Activated naive CD8-positive, alpha-beta T cell (primary cell): Measurements from ENCODE around the gene EPHA2.

ENCODE experiments used
- H3K27ac Mint-ChIP-seq: one replicate; pipeline ENCODE4 v1.8.0; 2021; ENCODE audit warnings: mixed read lengths
- H3K27me3 Mint-ChIP-seq: one replicate; pipeline ENCODE4 v1.8.0; 2021; ENCODE audit warnings: mixed read lengths
- H3K36me3 Mint-ChIP-seq: one replicate; pipeline ENCODE4 v1.8.0; 2021; ENCODE audit warnings: mixed read lengths
- H3K4me1 Mint-ChIP-seq: one replicate; pipeline ENCODE4 v1.8.0; 2021; ENCODE audit warnings: low read depth, mixed read lengths
- H3K4me3 Mint-ChIP-seq: one replicate; pipeline ENCODE4 v1.8.0; 2021; ENCODE audit warnings: mild to moderate bottlenecking, mixed read lengths
- H3K9me3 Mint-ChIP-seq: one replicate; pipeline ENCODE4 v1.8.0; 2021; ENCODE audit warnings: low read depth, mixed read lengths

The EPHA2 gene

DNA sequence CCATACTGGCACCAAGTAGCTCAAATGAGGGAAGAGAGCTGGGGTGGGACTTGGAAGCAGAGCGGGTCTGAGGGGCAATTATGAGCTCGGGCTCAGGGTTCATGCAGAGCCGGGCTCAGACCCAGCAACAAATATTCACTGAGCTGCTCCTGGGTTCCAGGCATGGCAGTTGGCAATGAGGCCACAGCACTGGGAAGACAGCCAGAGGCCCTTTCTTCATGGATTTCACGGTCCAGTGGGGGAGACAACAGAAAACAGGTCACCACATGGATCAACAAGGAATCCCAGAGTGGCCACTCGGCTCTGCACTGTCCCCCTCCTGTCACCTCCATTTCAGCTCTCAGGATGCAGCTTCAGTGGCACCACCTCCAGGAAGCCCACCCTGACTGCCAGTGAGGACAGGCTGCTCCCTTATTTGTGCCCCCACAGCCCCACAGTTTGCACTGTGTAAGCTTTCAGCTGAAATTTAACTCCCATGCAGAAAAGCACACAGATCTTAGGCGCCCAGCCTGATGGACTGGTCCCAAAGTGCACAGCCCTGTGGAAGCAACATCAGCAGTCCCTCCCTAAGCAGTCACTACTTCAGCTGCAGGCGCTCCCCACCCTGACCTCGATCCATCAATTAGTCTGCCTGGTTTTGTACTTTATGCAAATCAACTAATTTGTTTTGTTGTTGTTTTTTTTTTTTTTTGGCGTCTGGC, 34.2 kb upstream of the EPHA2 start:
- no peaks in the 10 kb centered on the region for H3K36me3 Mint-ChIP-seq
- H3K4me1 Mint-ChIP-seq = peaks cover 2% of the 10 kb centered on the region
- H3K9me3 Mint-ChIP-seq = no peaks in the 10 kb centered on the region
- no peak overlapping the region for H3K4me3 Mint-ChIP-seq
- H3K27ac Mint-ChIP-seq = no peak overlapping the region
- peaks cover 2% of the 10 kb centered on the region for H3K27me3 Mint-ChIP-seq

DNA sequence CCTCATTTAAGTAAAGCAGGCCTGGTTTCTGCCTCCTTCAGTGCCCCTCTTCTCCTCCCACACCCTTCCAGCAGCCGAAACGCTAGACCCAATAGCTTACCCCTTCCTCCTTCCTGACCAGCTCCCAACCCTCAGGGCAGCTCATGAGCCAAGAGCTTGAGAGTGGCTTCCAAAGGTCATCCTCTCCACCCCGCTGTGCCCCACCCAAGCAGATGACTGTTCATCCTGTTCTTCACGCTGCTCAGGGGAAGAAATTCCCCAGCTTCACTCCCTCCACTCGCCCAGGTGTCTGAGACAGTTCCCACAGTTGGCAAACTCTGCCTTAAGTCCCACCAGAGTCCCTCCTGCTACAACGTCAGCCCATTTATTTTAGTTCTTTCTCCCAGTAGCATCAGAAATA, 33.1 kb upstream of the EPHA2 start:
- Mint-ChIP-seq H3K27me3 (peaks cover 2% of the 10 kb centered on the region), H3K4me3 (no peak overlapping the region), H3K4me1 (peaks cover 2% of the 10 kb centered on the region), H3K36me3 (no peaks in the 10 kb centered on the region), H3K9me3 (no peaks in the 10 kb centered on the region), H3K27ac (no peak overlapping the region)

DNA sequence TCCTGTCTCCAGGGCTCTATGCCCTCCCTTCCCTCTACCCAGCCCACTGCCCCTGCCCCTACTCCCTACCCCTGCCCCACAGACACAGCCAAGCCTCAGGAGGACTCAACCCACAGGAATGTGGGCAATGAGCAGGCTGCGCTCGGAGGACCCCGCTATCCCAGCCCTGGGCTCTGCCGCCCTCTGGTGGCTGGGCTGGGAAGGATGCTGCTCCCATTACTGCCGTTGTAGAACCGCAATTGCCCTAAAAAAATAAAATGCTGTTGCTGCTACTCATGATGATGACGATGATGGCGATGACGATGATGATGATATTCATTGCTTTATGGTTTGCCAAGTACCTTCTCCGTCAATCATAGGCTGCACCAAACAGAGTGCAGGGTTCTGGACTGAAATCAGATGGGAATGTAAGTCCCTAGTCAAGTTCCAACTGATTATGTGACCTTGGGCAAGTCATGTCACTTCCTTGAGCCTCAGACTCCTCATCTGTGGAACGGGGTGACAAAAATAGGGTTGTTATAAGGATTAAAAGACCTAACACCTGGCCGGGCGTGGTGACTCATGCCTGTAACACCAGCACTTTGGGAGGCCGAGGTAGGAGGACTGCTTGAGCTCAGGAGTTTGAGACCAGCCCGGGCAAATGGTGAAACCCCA, 32.0 kb upstream of the EPHA2 start:
- peaks cover 2% of the 10 kb centered on the region for H3K27me3 Mint-ChIP-seq

DNA sequence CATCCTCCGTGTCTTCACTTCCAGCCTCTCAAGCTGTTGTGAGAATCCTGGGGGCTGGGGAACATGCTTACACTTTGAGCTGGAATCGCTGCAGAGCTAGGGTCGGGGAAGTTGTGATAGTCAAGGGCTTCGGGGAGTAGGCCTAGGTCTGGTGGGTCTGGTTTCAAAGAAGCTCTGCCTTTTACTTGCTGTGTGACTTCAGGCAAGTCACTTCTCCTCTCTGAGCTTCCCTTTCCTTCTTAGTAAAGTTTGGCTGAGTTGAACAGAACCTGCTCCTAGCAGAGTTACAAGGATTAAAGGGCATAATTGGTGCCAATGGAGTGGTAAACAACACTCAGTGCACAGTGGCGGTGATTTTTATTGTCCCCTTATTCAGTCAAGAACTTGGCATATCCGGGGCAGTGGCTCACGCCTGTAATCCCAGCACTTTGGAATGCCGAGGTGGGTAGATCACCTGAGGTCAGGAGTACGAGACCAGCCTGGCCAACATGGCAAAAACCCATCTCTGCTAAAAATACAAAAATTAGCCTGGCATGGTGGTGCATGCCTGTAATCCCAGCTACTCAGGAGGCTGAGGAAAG, 30.9 kb upstream of the EPHA2 start:
- Mint-ChIP-seq H3K4me1 (peaks cover 2% of the 10 kb centered on the region), H3K4me3 (no peak overlapping the region), H3K27me3 (peaks cover 2% of the 10 kb centered on the region), H3K36me3 (no peaks in the 10 kb centered on the region), H3K27ac (no peak overlapping the region), H3K9me3 (no peaks in the 10 kb centered on the region)

More for the DNA sequence above, 32.0 kb upstream of the EPHA2 start:
- Mint-ChIP-seq H3K9me3 (no peaks in the 10 kb centered on the region), H3K4me3 (no peak overlapping the region), H3K36me3 (no peaks in the 10 kb centered on the region), H3K27ac (no peak overlapping the region), H3K4me1 (peaks cover 2% of the 10 kb centered on the region)

DNA sequence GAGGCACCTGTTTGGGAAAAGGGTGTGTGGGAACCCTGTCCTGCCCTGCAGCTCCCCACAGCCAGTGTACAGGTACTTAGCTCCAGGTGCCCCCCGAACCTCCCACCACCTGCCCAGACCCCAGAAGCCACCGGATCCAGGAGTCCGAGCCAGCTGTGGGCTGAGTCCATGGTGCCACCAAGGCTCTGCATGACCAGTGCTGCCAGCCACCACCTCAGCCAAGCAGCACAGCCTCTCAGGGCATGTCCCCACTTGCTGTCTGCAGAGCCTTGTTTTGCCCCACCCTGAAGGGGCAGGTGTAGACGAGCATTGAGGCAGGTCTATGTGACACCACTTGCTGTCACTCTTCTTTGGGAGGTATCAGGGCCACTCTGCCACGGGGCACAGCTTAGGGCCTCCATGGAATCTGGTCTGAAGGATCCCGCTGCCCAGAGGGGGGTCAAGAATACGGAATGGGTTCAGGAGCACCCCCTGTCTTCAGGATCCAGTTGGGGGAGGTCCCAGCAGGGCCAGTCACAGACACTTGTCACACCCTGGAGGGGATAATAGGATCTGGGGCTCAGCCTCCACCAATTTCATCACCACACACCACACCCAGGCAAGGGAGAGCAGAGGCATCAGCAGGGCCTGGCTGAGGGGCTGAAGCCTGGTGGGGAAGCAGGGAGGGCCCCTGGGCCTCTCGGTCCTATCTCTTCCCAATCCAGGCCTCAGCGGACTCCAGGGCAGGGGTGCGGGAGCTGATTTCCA, 28.9 kb upstream of the EPHA2 start:
- Mint-ChIP-seq H3K36me3 (no peaks in the 10 kb centered on the region), H3K4me3 (no peak overlapping the region), H3K27me3 (no peaks in the 10 kb centered on the region), H3K9me3 (no peaks in the 10 kb centered on the region), H3K4me1 (peaks cover 2% of the 10 kb centered on the region), H3K27ac (no peak overlapping the region)

DNA sequence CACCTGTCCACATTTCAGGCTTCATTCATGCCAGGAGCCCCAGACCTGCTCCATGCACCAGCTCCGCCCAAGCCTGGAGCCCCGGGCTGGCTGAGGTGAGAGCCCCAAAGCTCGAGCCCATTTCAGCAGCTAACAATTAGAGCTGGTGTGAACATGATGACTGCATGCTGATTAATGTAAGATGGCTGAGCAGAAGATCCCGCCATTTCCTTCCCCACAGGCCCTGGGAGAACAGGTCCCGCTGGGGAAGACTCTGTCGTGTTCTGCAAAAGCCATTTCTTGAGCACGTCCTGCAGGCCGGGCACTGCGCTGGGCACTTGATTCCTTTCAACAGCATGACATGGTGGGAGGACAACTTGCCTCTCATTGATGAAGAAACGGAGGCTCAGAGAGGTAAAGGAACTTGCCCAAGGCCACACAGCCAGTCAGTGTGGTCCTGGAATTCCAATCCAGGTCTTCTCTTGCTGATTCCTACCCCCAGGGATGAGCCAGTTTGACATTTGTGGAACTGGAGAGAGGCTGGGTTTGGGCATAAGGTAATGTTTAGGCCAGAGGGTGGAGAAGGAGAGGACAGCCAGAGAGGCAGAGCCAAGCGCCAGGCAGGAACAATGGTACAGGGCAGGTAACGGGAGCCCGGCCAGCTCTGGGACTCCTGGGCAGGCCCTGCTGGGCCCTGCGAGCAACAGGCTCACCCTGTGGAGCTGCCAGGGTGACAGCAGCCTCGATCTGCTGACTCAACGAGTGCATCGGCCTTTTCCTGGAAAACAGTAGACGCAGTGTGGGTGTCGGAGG, 28.1 kb upstream of the EPHA2 start:
- Mint-ChIP-seq H3K4me3 (no peak overlapping the region), H3K27ac (no peak overlapping the region), H3K27me3 (no peaks in the 10 kb centered on the region), H3K4me1 (peaks cover 2% of the 10 kb centered on the region), H3K9me3 (no peaks in the 10 kb centered on the region), H3K36me3 (no peaks in the 10 kb centered on the region)

DNA sequence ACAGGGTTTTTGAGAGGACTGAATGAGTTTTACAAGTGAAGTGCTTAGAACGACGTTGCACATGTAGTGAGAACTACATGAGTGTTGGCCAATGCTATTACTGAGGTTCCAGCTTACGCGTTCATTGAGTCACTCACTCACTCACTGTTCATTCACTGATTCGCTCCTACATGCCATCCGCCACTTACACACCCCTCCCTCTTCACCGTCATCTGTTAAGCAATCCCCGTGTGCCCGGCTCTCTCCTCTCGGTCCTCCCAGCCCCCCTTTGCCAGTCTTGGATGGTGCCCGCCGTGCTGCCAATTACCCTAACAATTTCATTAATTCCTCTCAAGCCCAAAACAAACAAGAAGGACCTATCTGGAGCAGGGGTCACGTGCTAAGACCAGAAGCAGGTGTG, 27.3 kb upstream of the EPHA2 start:
- Mint-ChIP-seq H3K27ac (no peak overlapping the region), H3K27me3 (no peaks in the 10 kb centered on the region), H3K9me3 (no peaks in the 10 kb centered on the region), H3K36me3 (no peaks in the 10 kb centered on the region), H3K4me1 (peaks cover 2% of the 10 kb centered on the region), H3K4me3 (no peak overlapping the region)

DNA sequence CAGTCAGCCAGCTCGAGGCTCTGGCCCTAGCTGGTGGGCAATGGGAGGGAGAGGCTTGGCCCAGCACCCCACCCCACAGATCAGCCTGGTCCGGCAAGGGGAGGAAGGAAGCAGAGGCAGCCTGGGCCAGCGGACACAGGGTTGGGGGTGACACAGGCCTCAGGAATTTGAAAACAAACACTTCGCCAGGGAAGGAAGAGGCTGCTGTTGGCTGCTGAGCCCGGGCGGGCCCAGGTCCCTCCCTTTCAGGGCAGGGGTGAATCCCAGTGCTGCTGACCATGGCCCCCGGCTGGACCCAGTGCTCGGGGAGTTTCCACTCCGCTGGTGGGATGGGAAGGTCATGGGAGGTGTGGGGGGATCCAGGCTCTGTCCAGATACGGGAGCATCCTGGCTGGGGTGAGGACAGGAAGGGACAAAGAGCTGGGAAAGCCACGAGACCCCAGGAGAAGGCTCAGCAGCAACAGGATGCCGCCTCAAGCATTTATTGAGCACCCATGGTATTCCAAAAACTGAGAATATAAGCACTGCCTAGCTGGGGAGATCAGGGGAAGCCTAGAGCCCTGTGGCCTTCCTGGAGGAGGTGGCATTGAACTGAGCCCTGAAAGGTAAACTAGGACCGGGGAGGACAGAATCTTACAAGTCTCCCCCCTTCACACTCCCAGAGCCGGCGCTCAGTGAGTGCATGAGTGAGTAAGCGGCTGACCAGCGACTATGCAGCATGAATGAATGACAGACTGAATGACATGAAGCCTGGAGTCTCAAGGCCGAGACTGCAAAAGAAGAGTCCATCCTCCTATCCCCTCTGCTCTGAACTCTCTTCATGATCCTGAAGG, 26.2 kb upstream of the EPHA2 start:
- H3K9me3 Mint-ChIP-seq = no peaks in the 10 kb centered on the region
- H3K4me1 Mint-ChIP-seq = no peaks in the 10 kb centered on the region
- H3K36me3 Mint-ChIP-seq = no peaks in the 10 kb centered on the region
- H3K27ac Mint-ChIP-seq = no peak overlapping the region
- H3K27me3 Mint-ChIP-seq = no peaks in the 10 kb centered on the region
- no peak overlapping the region for H3K4me3 Mint-ChIP-seq

DNA sequence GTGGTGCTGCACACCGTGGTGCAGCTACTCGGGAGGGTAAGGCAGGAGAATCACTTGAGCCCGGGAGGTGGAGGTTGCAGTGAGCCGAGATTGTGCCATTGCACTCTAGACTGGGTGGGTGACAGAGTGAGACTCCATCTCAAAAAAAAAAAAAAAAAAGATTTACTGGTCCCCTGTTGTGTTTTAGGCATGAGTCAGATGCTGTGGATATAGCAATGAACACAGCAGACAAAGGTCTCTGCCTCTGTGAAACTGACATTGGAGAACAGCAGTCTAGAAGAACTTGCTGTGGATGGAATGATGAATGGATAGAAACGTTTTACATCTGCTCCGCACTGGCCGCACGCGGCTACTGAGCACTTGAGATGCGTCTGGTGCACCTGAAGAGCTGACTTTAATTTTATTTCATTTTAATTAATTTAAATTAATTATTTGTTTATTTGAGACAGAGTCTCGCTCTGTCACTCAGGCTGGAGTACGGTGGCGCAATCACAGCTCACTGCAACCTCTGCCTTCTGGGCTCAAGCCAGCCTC, 24.5 kb upstream of the EPHA2 start:
- Mint-ChIP-seq H3K4me3 (no peak overlapping the region), H3K4me1 (no peaks in the 10 kb centered on the region), H3K27me3 (no peaks in the 10 kb centered on the region), H3K9me3 (no peaks in the 10 kb centered on the region), H3K36me3 (no peaks in the 10 kb centered on the region), H3K27ac (no peak overlapping the region)

DNA sequence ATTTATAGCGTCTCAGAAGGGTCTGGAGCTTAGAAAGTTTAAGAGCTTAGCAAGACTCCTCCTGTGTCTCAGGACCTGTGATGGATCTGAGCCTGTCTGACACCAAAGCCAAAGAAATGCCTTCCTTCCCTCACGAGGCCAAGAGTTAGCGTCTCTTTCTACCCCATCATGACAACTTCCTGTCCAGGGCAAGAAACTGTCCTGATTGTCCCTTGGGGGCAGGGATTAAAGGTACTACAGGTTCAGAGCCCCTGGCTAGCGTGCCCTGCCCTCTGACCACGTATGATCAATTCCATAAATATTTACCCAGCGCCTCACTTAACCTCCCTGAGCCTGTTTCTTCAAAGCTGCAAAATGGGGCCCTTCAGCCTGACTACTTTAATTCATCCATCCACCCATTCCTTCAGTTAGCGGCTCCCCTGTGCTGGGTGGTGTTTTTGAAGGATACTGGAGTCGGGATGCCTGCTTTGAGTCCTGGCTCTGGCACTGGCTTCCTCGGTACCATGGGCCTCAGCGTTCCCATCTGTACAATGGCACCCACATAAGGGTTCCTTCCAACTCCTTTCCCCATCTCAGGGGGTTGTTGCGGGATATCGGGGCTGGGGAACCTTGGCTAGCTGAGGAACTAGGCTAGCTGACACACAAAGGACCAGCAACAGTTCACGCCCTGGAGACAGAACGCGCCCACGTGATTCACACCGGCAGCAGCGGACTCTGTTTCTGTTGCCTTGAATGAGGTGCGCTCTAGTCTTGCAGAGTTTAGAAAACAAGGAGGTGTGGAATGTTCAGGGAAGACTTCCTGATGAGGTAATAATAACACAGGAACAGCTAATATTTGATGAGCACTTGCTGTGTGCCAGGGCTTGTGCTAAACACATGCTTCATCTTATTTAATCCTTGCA, 23.0 kb upstream of the EPHA2 start:
- H3K9me3 Mint-ChIP-seq = no peaks in the 10 kb centered on the region
- H3K4me3 Mint-ChIP-seq = no peak overlapping the region
- H3K27ac Mint-ChIP-seq = no peak overlapping the region
- no peaks in the 10 kb centered on the region for H3K36me3 Mint-ChIP-seq
- H3K4me1 Mint-ChIP-seq = no peaks in the 10 kb centered on the region
- H3K27me3 Mint-ChIP-seq = no peaks in the 10 kb centered on the region

DNA sequence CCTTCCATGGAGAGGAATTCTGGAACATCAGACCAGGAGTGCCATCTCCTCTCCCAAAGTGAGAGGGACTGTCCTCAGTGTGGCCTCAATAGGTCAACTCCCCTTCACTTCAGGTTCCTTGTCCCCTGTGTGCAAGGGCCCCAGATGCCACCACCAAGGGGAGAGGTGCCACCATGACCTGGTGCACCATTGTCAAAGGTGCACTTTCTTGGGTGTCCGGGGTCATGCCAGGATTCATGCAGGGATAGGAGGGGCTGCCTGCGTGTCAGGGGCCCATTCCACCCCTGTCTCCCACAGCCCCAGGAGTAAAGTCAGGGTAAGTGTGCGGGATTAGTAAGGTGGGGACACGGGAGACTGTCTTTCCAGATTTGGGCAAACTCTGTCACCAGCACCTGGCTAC, 21.4 kb upstream of the EPHA2 start:
- Mint-ChIP-seq H3K27ac (no peak overlapping the region), H3K27me3 (no peaks in the 10 kb centered on the region), H3K9me3 (no peaks in the 10 kb centered on the region), H3K36me3 (no peaks in the 10 kb centered on the region), H3K4me3 (no peak overlapping the region), H3K4me1 (no peaks in the 10 kb centered on the region)

DNA sequence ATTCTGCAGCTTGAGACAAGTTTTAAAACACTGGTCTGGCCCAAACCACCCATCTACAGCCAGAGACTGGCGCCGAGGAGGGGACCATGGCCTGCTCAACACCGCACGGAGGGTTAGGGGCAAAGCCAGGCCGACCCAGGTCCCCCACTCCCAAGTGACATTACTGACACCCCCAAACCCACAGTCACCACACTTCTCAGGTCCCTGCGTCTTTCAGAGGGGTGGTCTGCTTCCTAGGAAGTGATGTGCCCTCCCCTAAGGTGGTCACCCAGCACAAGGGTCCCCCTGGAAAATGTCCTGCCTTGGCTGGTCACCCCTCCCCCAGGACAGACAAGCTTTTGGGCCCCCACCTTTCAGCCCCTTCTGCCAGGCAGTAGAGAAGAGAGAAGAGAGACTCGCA, 20.8 kb upstream of the EPHA2 start:
- H3K9me3 Mint-ChIP-seq = no peaks in the 10 kb centered on the region
- H3K36me3 Mint-ChIP-seq = no peaks in the 10 kb centered on the region
- H3K27ac Mint-ChIP-seq = no peak overlapping the region
- H3K4me1 Mint-ChIP-seq = no peaks in the 10 kb centered on the region
- H3K27me3 Mint-ChIP-seq = no peaks in the 10 kb centered on the region
- H3K4me3 Mint-ChIP-seq = no peak overlapping the region
